Stimulated activated CD8-positive, alpha-beta memory T cell treated with anti-CD3 and anti-CD28 coated beads, Interleukin-15, amount 100 ng/mL, for 1 hour (primary cell): ENCODE results near the gene CPLX3.

ENCODE experiments used
- DNase-seq: peaks from one replicate; pipeline ENCODE4 v3.0.0-alpha.2; 2020; ENCODE audit warnings: low read depth

CPLX3 gene

GRCh38 chr15:74802290-74802689 lies 24.1 kb upstream of the CPLX3 start:
- DNase-seq, result no peak

GRCh38 chr15:74802862-74803447 lies 23.5 kb upstream of the CPLX3 start:
- DNase-seq, result no peak

GRCh38 chr15:74804935-74805334 lies 21.5 kb upstream of the CPLX3 start:
- DNase-seq, result no peak

- no peak for DNase-seq
Observed at GRCh38 chr15:74807282-74807681, 19.1 kb upstream of the CPLX3 start.

GRCh38 chr15:74808078-74808839 lies 18.2 kb upstream of the CPLX3 start:
- no peak for DNase-seq

GRCh38 chr15:74808840-74809229 lies 17.6 kb upstream of the CPLX3 start:
- DNase-seq, result no peak

GRCh38 chr15:74809242-74809641 lies 17.2 kb upstream of the CPLX3 start:
- no peak for DNase-seq

GRCh38 chr15:74809956-74810355 lies 16.5 kb upstream of the CPLX3 start:
- no peak for DNase-seq

GRCh38 chr15:74812533-74812932 lies 13.9 kb upstream of the CPLX3 start, which contains the start of gene LMAN1L:
Gene LMAN1L, plus strand, starts transcription at chr15:74812835. Its CDS starts 20 bp downstream, at chr15:74812855.
- no peak for DNase-seq

- no peak for DNase-seq
Observed at GRCh38 chr15:74815121-74815934, 11.1 kb upstream of the CPLX3 start.

- no peak for DNase-seq
Observed at GRCh38 chr15:74815961-74816360, 10.5 kb upstream of the CPLX3 start.

- no peak for DNase-seq
Observed at GRCh38 chr15:74816624-74817369, 9.6 kb upstream of the CPLX3 start.

GRCh38 chr15:74817370-74817737 lies 9.1 kb upstream of the CPLX3 start:
- no peak for DNase-seq

- DNase-seq, result no peak
Observed at GRCh38 chr15:74820056-74820455, 6.4 kb upstream of the CPLX3 start.

GRCh38 chr15:74821091-74821789 lies 5.2 kb upstream of the CPLX3 start:
- no peak for DNase-seq

- no peak for DNase-seq
Observed at GRCh38 chr15:74821790-74822158, 4.7 kb upstream of the CPLX3 start.

- no peak for DNase-seq
Observed at GRCh38 chr15:74822233-74822632, 4.2 kb upstream of the CPLX3 start.

- no peak for DNase-seq
Observed at GRCh38 chr15:74823324-74823723, 3.1 kb upstream of the CPLX3 start.

GRCh38 chr15:74824976-74825375 lies 1.5 kb upstream of the CPLX3 start:
- no peak for DNase-seq

- DNase-seq, result no peak
Observed at GRCh38 chr15:74825866-74826265, 561 bp upstream of the CPLX3 start.

- no peak for DNase-seq
Observed at GRCh38 chr15:74826921-74827320, 494 bp downstream of the CPLX3 start.

GRCh38 chr15:74827614-74828013 lies 1.2 kb downstream of the CPLX3 start:
- no peak for DNase-seq
